GM12874 (cell line): Measurements from ENCODE around the gene SMG6.

Source experiments
- TF ChIP-seq, protein P1 (sequence below): IDR thresholded peaks from 2 replicates; pipeline ENCODE4 v1.5.1; 2011; ENCODE audit warnings: low read depth, mild to moderate bottlenecking, control low read depth, low read length, moderate library complexity; ENCODE audit not compliant: insufficient read depth

The SMG6 gene

DNA sequence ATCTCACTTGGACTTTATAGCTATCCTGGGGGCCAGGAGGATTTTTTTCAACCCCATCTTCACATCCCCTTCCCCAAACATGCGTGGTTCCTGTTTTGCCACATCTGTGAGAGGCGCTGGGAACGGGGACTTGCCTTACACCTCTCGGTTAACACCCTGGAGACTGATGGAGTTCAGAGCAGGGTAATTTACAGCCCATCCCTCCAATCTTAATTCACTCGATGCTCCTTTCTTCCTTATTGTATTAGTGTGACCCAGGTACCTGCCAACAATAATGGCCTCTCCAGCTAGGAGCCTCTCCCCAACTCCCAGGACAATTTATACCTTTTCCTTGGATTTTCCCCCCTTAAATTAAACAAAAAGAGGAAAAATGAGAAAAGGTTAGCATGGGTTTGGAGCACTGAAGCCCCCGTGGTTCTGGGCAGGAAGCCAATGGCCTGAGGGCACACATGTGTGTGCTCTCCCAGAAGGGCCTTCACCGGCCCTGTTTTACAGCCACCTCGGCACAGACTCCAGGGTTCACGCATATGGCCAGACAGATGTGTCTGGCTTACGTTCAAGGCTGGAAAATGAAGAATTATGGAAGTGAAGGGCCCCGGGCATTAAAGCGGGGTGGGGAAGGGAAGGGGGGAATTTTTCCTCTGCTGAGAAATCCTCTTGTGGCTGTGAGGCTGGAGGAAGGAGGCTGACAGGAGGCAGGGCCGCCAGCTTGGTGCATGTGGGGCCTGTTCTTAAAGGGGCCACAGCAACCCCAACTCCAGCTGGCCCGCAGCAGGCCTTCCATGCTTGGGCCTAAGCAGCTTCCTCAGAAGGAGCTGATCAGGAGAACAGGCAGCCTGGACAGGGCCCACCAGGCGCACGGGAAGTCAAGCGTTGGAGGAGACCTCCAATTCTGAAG is 227.2 kb downstream of the SMG6 start:
- TF ChIP-seq, protein P1, sequence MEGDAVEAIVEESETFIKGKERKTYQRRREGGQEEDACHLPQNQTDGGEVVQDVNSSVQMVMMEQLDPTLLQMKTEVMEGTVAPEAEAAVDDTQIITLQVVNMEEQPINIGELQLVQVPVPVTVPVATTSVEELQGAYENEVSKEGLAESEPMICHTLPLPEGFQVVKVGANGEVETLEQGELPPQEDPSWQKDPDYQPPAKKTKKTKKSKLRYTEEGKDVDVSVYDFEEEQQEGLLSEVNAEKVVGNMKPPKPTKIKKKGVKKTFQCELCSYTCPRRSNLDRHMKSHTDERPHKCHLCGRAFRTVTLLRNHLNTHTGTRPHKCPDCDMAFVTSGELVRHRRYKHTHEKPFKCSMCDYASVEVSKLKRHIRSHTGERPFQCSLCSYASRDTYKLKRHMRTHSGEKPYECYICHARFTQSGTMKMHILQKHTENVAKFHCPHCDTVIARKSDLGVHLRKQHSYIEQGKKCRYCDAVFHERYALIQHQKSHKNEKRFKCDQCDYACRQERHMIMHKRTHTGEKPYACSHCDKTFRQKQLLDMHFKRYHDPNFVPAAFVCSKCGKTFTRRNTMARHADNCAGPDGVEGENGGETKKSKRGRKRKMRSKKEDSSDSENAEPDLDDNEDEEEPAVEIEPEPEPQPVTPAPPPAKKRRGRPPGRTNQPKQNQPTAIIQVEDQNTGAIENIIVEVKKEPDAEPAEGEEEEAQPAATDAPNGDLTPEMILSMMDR: no peak

DNA sequence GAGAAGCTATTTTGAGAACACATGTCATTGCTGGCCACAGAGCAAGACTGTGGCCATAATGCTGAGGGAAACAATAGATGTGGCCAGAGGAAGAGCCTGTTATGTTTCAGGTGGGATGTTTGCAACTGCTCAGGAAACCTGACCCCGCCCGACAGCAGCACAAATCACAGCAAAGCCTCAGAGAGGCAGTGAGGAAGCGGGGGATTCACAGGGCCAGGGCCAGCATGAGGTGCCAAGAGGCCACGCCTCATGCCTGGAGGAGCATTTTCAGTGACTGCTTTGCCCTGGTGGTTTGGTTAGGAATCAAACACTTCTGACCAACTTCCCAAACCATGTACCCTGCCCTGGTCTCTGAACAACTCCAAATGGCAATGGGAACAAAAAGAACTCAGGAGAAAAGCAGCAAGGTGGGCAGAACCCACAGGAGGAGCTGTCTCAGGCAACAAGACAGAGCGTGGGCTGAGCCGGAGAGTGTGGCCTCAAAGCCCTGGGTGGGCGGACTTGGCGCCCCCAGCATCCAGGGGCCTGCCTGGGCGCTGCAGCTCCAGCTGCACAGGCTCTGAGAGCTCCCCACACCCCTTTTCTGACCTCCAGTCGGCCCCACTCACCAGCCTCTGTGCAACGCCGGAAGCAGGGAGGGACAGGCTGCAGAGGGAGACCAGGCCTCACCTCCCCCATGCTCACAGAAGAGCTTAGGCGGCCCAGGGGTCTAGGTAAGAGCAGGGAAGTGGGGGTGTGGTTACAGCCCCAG is 228.1 kb downstream of the SMG6 start:
- TF ChIP-seq, protein P1: no peak

DNA sequence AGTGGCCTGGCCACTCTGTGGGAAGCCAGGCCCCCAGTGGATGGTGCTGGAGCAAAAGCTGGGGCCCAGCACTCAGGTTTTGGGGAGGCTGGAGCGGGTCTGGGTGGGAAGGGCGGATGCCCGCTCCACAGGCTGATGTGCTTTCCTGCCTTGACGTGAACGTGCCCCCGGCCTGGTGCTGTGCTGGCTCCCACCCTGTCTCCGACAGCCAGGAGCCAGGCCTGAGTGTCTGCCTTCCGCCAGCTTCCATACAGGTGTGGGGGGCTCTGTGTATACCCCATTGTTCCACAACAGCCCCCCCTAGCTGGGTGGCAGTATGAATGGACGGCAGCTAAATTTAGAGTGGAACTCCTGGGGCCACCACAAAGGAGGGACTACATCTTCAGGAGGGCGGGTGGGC is 228.7 kb downstream of the SMG6 start:
- TF ChIP-seq, protein P1: no peak

DNA sequence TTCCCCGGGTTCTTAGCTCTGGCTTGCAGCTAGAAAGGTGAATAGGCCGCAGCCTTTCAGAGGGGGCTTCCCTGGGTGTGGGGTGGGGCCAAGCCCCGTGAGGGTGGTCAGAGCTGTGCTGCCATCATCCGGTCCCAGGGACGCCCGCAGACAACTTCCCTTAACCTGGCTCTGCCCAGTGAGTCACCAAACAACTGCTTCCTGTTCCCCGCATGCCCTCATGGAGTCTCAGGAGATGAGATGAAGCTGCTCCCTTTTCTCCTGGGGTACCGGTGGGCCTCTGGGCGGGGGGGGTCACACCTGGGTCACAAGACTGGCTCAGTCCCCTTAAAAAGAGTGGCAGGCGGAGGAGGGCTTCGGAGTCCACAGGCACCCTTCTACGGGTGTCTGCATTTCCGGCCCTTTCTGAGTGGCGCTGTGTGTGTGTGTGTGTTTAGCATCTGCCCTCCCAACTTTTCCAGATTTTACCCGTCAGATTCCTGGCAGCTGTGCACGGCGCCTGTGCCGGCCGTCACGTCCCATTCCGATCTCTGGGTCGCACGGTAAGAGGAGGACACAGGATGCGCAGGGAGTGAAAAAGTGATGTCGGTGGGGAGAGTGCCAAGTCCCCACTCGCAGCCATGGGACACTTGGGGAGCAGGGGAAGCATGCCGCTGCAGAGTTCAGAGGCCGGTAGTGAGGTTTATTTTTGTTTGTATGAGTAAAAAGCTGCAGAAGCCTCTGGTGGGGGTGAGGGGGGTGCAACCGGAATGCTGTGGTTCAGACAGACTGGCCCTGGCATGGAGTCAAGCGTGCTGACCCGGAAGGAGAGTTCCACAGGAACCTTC is 231.9 kb downstream of the SMG6 start:
- TF ChIP-seq, protein P1: no peak

DNA sequence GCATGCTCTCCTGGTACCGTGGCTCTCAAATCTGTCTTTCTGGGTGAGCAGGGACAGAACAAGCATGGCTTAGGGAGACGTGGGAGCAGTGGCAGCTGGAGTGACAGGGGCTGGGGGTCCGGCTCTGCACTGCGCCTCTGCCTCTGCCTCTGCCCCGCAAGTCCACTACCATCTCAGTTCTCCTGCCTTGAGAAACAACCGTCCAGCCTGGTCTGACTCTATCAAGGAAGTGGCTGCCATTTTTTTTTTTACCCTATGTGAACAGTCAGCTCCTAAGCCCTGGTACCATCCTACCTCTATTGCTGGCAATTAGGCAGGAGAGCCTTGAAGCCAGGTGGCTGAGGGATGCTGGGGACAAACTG is 232.6 kb downstream of the SMG6 start:
- TF ChIP-seq, protein P1: no peak

DNA sequence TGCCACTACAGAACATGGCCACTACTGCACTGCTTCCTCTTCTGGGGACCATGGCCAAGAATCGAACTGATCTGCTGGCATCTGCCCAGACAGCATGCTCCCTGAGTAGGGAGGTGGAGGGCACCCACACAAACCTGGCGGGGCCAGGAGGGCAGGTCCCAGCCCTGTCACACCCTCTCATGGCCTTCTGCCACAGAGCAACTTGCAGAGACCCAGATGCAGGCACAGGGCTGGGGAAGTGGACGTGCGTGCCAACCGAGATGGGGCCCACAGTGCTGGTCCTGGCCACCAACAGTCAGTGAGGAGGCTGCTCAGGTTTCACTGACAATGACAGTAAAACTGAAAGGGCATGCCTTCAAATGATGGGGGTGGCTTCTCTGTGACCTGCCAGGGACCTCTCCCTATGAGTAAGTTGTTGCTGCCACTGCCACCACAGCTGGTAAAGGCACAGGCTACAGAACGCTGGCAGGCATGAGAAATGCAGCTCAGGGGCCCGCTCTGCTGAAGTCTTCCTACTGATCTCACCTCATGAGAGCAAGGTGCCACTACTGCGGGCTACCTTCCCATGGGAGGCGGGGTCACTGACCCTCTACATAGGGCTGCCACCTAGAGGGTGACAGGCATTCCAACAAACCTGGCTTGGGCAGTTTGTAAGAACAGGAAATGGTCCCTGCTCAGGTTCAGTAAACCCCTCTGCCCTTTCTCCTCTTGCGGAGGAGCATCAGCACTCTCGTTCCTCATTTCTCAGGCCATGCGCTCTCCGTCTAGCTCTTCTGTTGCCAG is 233.2 kb downstream of the SMG6 start:
- TF ChIP-seq, protein P1: peak; percentile 23; the same call in 1 of the 2 replicates
